Parathyroid adenoma (tissue), 2 donors: ENCODE measurements around the gene FBXO11.

ENCODE experiments used
- H2AFZ ChIP-seq: fragments of 300-600 bp; sonication (generic); one replicate; pipeline ENCODE4 v1.7.0; 2017; ENCODE audit warnings: antibody characterized with exemption, mild to moderate bottlenecking
- H3K27ac ChIP-seq: fragments of 300-600 bp; sonication (generic); one replicate; pipeline ENCODE4 v1.7.0; 2017
- H3K27me3 ChIP-seq: fragments of 300-600 bp; sonication (generic); one replicate; pipeline ENCODE4 v1.7.0; 2017; ENCODE audit warnings: low read length; ENCODE audit not compliant: control insufficient read depth, insufficient read depth
- H3K36me3 ChIP-seq: fragments of 300-600 bp; sonication (generic); one replicate; pipeline ENCODE4 v1.7.0; 2017; ENCODE audit warnings: low read length; ENCODE audit not compliant: control insufficient read depth, insufficient read depth
- H3K4me1 ChIP-seq: fragments of 300-600 bp; sonication (generic); one replicate; pipeline ENCODE4 v1.7.0; 2017; ENCODE audit warnings: control low read depth
- H3K4me2 ChIP-seq: fragments of 300-600 bp; sonication (generic); one replicate; pipeline ENCODE4 v1.7.0; 2017; ENCODE audit warnings: low read length
- H3K4me3 ChIP-seq: fragments of 300-600 bp; sonication (generic); one replicate; pipeline ENCODE4 v1.7.0; 2017; ENCODE audit warnings: low read depth, low read length
- H3K79me2 ChIP-seq: fragments of 300-600 bp; sonication (generic); one replicate; pipeline ENCODE4 v1.7.0; 2017; ENCODE audit warnings: control low read depth
- H3K9ac ChIP-seq: fragments of 300-600 bp; sonication (generic); one replicate; pipeline ENCODE4 v1.7.0; 2017; ENCODE audit warnings: mild to moderate bottlenecking
- H3K9me3 ChIP-seq: fragments of 300-600 bp; sonication (generic); one replicate; pipeline ENCODE4 v1.7.0; 2017; ENCODE audit warnings: low read length; ENCODE audit not compliant: control insufficient read depth
- TF ChIP-seq, protein P1 (sequence below): fragments of 300-600 bp; sonication (generic); IDR thresholded peaks from one replicate; pipeline ENCODE4 v1.7.0; 2017; ENCODE audit warnings: antibody characterized with exemption, mild to moderate bottlenecking
- donor health status: primary hyperparathyroidism.

The FBXO11 gene

DNA sequence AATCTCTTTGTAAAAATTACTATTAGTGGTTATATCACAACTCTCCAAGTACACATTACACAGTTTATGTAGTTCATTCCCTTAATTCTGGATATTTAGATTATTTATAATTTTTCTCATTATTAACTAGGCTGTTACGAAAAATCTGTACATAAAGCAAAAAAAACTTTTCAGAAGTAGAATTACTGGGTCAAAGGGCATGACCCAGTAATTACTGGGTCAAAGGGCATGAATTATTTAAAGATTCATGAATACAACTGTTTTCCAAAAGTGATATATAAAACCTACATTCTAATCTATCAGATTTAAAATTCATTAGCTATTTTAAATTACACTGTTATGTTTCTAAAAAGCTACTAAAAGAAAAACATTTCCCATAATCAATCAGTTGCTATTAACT, 68.0 kb downstream of the FBXO11 start:
- no peak overlapping the region for H3K9ac ChIP-seq
- H3K4me2 ChIP-seq, result no peak overlapping the region
- peaks cover 10% of the 10 kb centered on the region for H3K79me2 ChIP-seq
- no peaks in the 10 kb centered on the region for H3K9me3 ChIP-seq
- no peak overlapping the region for H3K4me3 ChIP-seq
- no peak overlapping the region for H3K27ac ChIP-seq
- H2AFZ ChIP-seq, result no peak overlapping the region
- H3K36me3 ChIP-seq, result no peaks in the 10 kb centered on the region
- no peaks in the 10 kb centered on the region for H3K27me3 ChIP-seq
- H3K4me1 ChIP-seq, result no peaks in the 10 kb centered on the region
- TF ChIP-seq, protein P1, sequence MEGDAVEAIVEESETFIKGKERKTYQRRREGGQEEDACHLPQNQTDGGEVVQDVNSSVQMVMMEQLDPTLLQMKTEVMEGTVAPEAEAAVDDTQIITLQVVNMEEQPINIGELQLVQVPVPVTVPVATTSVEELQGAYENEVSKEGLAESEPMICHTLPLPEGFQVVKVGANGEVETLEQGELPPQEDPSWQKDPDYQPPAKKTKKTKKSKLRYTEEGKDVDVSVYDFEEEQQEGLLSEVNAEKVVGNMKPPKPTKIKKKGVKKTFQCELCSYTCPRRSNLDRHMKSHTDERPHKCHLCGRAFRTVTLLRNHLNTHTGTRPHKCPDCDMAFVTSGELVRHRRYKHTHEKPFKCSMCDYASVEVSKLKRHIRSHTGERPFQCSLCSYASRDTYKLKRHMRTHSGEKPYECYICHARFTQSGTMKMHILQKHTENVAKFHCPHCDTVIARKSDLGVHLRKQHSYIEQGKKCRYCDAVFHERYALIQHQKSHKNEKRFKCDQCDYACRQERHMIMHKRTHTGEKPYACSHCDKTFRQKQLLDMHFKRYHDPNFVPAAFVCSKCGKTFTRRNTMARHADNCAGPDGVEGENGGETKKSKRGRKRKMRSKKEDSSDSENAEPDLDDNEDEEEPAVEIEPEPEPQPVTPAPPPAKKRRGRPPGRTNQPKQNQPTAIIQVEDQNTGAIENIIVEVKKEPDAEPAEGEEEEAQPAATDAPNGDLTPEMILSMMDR, result no peak

DNA sequence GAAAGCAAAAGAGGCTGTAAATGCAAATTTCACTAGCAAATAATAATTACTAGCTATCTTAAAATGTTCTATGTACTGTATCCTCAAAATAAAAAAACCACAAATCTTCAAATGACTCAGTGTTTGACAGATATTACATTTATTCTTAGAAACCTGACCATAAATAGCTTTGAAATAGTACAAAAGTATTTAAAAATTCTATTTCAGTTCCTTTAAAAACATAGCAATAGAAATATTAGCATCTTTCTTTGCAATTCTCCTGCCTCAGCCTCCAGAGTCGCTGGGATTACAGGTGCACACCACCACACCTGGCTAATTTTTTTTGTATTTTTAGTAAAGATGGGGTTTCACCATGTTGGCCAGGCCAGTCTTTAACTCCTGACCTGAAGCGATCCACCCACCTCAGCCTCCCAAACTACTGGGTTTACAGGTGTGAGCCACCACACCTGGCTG, 72.8 kb downstream of the FBXO11 start:
- Histone ChIP-seq H3K9me3 (no peaks in the 10 kb centered on the region), H3K27me3 (no peaks in the 10 kb centered on the region), H3K79me2 (peaks cover 3% of the 10 kb centered on the region), H3K4me1 (no peaks in the 10 kb centered on the region), H3K4me3 (no peak overlapping the region), H3K27ac (no peak overlapping the region), H2AFZ (no peak overlapping the region), H3K36me3 (no peaks in the 10 kb centered on the region), H3K9ac (no peak overlapping the region), H3K4me2 (no peak overlapping the region)
- TF ChIP-seq, protein P1, result no peak

DNA sequence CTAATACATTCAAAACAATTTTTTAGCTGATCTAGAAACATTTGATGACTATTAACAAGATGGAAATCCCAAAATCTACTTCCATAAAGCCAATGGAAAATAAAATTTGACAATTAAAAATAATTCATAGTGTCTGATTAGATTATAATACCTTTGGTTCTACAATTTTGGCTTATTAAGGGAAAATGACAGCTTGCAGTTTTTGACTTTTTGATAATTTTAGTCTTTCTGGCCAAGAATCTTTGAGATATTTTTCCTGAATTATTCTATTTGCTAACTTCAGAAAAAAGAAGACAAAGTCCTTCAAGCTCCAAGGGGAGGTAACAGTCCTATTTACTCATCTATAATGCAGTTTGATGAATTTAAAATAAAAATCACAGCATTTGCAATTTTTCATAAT, 83.8 kb downstream of the FBXO11 start:
- TF ChIP-seq, protein P1, result no peak
- Histone ChIP-seq H3K79me2 (no peaks in the 10 kb centered on the region), H3K36me3 (no peaks in the 10 kb centered on the region), H3K27me3 (no peaks in the 10 kb centered on the region), H2AFZ (no peak overlapping the region), H3K4me1 (no peaks in the 10 kb centered on the region), H3K9ac (no peak overlapping the region), H3K9me3 (no peaks in the 10 kb centered on the region), H3K4me2 (no peak overlapping the region), H3K27ac (no peak overlapping the region), H3K4me3 (no peak overlapping the region)

DNA sequence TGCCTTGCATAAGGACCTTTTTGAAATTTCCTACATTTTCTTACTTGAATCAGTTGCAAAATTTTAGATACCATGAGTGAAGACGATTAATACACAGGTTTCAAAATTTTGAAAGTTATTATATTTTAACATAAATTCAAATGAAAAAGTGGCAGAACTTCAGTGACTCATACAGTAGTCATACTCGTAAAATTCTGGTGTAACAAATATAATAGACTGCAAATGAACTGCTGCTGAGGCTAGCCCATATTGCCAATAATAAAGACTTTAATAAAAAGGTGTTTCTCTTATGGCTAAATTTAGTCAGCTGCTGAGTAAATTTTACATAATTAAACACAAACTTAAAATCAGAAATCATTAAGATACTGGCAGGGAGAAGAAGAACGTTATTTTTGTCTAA, 86.5 kb downstream of the FBXO11 start:
- Histone ChIP-seq H3K4me2 (no peak overlapping the region), H3K9me3 (no peaks in the 10 kb centered on the region), H2AFZ (no peak overlapping the region), H3K79me2 (no peaks in the 10 kb centered on the region), H3K27me3 (no peaks in the 10 kb centered on the region), H3K9ac (no peak overlapping the region), H3K27ac (no peak overlapping the region), H3K36me3 (no peaks in the 10 kb centered on the region), H3K4me3 (no peak overlapping the region), H3K4me1 (no peaks in the 10 kb centered on the region)
- TF ChIP-seq, protein P1, result no peak

DNA sequence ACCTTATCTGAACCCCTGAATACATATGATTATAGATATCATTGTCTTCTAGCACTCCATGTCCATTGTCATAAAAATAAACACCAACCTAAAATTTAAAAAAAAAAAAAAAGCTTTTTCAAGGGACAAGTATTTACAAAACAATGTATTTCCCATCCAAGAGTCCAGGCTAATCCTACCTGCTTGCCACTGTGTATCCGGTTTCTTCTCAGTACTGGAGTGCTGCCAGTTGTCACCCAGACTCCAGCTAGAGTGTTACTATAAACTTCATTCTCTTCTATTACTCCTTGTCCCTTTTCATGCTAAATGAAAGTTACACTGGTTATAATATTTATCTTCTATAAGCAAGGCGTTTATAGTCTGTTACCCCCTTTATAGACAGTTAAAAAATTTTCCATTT, 87.5 kb downstream of the FBXO11 start:
- Histone ChIP-seq H3K27ac (no peak overlapping the region), H3K9me3 (no peaks in the 10 kb centered on the region), H3K79me2 (no peaks in the 10 kb centered on the region), H3K36me3 (no peaks in the 10 kb centered on the region), H3K9ac (no peak overlapping the region), H3K4me1 (no peaks in the 10 kb centered on the region), H2AFZ (no peak overlapping the region), H3K4me2 (no peak overlapping the region), H3K4me3 (no peak overlapping the region), H3K27me3 (no peaks in the 10 kb centered on the region)
- TF ChIP-seq, protein P1, result no peak
